Embryonic facial prominence (tissue), 1 donor: Measurements from ENCODE around the gene PFKFB4.

Experiments used
- DNase-seq: peaks from one replicate; pipeline ENCODE4 v3.0.0-alpha.2; 2016; ENCODE audit errors: extremely low spot score

PFKFB4 gene

GRCh38 chr3:48556796-48557626, at the start of gene PFKFB4:
Gene PFKFB4, minus strand, starts transcription at chr3:48556803. Its CDS starts 26 bp downstream, at chr3:48556777.
- DNase-seq = peak; percentile 98

DNA sequence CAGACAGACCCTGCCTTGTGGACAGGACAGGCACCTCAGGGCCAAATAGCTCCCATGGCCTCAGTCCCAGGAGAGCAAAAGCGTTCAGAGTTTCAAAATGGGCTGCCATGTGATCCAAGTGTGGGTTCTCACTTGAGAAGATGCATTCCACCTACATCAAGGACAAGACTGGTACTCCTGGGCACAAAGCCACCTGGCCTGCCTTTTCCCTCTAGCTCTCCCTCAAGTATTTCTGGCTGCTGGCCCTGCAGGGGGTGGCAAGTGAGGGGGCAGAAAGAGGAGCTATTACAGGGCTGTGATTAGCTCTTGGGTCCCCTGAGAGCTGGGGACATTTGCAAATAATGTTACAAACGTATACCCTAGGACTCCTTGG, 45.0 kb upstream of the PFKFB4 start:
- no peak for DNase-seq

GRCh38 chr3:48600711-48601621, 44.4 kb upstream of the PFKFB4 start:
- no peak for DNase-seq

DNA sequence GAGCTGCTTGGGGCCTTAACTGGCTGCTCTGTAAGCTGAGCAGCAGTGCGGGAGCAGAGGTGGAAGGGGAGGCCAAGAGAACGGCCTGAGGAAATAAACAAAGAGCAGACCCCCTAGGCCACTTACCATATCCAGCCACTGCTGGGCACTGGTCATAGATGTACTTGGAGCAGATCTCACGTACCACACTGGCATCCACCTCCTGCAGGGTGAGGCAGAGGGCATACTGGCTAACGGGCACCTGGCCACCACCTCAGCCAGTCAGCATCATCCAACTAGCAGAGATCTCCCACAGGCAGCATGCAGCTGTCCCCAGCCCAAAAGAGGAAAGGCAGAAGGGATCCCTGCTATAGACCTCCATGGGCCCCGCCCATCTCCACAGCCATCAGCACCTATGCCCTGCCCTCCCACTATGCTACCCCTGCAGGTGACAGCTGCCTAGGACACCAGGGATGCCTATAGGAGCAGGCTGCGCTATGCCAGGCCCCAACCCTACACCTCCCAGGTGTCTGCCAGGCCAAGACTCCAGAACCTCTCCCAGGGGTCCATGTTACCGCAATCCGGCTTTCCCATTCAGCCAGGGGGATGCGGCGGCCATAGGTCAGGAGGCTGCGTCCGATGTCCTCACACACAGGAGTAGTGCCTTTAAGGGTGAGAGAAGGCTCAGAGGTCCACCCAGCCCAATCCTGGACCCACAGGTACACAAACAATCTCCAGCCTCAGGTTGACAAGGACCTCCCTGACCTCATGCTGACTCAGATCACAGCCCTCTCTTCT, 43.1 kb upstream of the PFKFB4 start:
- DNase-seq = no peak

DNA sequence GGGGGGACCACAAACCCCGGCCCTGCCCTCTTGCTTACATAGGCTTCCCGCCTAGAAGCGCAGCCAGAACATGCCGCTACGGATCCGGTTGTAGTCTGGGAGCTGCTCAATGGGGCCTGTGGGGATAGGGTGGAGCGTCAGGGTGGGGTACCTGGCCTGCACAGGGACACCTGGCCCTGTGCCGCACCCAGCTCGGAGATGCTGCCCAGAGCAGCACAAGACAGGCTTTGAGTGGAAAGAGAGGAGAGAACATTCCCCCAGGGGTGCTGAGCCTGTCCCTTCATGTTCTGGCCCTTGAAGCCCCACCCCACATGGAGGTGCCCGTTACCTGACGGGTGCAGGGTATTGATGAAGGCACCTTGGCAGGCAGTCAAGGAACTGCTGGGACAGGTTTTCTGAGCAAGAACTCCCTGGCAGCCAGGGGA, 42.5 kb upstream of the PFKFB4 start:
- peak; percentile 14 for DNase-seq

DNA sequence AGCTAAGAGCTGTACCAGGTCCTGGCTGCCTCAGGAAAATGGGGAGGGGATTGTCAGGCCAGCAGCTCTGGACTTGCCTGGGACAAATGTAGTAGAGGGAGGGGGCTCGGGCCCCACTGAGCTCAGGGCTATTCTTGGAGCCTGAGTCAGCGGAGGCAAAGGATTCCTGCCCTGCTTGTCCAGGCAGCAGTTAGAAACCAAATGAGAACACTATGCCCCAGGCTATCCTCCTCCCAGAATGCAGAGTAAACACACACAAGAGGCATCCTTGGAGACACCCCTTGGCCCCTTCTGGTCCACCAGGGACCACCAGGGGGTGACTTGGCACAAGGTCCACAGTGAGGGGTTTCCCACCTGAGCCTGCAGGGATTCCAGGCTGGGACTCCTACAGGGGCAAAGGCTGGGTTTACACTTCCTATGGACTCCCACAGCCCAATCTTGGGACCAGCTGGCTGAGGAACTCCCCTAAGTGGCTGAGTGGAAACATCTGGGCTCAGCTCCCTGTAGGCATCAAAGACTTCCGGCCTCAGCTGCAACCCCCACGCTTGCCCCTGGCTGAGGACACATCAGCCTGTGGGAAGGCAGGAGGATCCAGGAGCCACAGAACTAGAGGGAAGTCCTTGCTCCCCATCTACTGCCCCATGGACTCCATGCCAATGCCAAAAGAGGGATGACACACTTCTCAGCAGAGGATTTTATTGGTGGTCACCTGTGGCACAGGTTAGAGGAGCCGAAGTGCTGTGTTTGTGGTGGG, 41.9 kb upstream of the PFKFB4 start:
- DNase-seq = peak; percentile 9

GRCh38 chr3:48597408-48597800, 40.8 kb upstream of the PFKFB4 start:
- no peak for DNase-seq

- no peak for DNase-seq
Observed at GRCh38 chr3:48596676-48597407, 40.2 kb upstream of the PFKFB4 start.

DNA sequence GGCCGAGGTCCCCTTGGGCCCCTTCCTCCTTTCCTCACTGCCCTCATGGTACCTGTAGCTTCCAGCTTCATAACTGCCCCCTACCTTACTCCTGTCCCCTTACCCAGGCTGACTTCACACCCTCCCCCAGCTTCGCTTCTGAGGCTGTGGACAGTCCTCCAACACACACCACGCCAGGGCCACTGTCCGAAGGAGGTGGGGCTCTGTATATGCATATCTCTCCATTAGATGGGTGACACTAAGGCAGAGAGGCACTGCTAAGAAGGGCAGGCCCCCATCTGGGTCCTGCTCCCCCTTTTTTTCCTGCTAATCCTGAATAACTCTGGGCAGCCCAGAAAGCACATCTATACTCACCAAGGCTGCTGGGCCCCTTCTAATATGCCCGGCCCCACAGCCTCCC, 39.6 kb upstream of the PFKFB4 start:
- DNase-seq = no peak

DNA sequence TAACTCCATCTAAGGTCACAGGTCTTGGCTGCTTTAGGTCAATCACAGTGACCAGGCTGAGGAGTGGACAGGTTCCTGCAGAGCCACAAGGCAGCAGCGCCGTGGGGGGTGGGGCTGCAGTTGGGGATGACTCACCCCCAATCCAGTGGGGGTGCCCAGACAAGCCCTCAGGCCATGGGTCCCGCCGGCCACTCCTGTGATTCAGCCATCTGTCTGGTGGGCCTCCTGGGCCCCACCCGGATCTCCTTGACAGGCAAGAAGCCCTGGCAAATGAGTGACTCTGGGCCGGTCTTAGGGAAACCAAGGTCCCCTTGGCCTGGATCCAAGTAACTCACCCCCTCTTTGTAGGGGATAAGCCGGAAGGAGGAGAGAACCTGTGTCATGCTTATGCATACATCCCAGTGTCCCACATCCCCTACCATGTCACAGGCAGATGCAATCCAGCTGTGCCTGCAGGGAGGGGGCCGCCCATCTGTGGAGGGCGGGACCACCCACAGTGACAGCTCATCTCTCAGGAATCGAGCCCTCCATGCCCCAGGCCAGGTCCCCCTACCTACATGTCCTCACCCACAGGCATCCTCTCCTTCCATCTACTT, 39.0 kb upstream of the PFKFB4 start:
- peak; percentile 32 for DNase-seq

GRCh38 chr3:48595075-48595525, 38.5 kb upstream of the PFKFB4 start, which contains the start of gene COL7A1:
Gene COL7A1, minus strand, starts transcription at chr3:48595329. Its CDS starts 170 bp downstream, at chr3:48595159.
- no peak for DNase-seq

GRCh38 chr3:48594417-48595049, 37.9 kb upstream of the PFKFB4 start:
- DNase-seq = no peak

GRCh38 chr3:48593337-48593736, 36.7 kb upstream of the PFKFB4 start:
- DNase-seq = no peak

DNA sequence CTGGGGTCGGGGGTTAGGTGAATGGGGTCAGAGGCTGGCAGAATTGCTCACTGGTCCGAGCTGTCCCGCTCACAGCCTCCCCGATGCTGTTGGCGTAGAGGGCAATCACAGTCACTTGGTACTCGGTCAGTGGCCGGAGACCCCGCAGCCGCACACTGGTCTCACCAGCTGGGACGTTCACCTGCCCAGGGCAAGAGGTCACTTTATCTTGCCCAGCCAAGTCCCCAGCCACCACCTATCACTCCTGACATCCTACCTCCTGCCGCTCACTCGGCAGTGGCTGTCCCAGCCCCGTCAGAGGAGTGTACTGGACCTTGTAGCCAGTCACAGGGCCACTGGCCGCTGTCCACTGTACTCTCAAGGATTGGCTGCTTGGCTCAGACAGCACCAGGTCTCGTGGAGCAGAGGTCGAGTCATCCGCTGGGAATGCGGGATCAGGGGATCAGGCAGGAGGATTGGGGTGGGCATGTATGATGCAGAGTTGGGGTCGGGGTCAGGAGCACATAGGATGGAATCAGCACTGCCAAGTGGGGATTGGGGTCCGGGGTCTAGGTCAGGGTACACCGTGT, 36.0 kb upstream of the PFKFB4 start:
- no peak for DNase-seq

DNA sequence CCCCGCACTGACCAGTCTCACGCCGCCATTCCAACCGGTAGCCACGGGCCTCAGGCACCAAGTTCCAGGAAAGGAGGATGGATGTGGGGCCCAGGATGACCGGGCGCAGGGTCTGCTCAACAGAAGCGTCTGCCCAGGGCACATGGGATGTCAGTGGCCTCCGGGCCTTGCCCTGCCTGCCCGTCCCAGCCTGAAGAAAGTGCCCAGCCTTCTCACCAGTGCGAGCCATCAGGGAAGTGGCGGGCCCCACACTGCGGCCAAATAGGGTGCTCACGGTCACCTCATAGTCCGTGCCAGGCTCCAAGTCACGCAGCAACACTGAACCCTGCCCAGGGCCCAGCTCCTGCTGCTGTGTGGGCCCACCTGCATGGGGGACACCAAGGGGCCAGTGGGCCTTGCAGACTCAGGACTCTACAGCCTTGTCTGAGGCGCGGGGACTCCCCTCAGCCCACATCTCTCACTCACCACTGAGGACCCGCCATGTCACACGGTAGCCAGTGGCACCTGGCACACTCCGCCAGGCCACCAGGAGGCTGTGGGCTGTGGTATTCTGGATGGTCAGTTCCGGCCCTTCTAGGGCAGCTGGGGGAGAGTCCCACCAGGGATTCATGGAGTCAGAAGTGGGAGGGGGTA, 35.4 kb upstream of the PFKFB4 start:
- no peak for DNase-seq

DNA sequence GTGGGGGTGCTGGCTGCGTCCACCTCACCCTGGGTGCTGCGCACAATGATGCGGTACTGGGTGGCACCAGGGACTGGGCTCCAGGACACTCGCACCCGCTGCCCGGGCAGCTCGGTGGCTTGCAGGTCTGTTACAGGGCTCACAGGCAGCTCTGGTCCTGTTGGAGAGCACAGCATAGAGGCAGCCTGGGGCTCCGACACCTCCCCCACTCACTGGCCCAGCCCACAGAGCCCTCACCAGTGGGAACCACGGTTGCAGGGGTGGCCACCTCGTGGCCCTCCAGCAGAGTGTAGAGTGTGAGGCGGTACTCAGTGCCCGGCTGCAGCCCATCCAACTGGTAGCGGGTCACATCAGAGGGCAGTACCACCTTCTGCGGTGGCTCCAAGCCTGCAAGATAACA, 34.8 kb upstream of the PFKFB4 start:
- no peak for DNase-seq

- DNase-seq = no peak
Observed at GRCh38 chr3:48588230-48588629, 31.6 kb upstream of the PFKFB4 start.

DNA sequence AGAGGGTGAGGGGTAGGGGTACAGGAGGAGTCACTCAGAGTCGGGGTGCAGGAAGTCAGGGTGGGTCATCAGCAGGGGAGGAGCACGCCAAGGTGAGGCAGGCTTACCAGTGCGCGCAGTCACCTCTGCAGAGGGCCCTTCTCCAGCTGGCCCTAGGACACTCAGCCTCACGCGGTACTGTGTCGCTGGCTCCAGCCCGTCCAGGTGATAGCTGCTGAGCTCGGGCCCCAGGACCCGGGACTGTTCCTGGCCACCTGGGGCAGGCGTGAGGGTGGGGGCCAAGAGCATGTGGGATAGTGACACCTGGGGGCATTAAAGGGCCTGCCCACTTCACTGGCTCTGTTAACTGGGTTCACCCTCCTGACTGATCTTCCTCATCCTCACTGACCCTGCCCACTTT, 31.1 kb upstream of the PFKFB4 start:
- DNase-seq = no peak

- DNase-seq = no peak
Observed at GRCh38 chr3:48585411-48585810, 28.8 kb upstream of the PFKFB4 start.
